GM19468 (cell line): Measurements from ENCODE around the gene ARAP3.
A peak's percentile ranks its signal among the peaks of the same experiment; 100 is the strongest.

Source experiments
- ATAC-seq: cut with Tn5 transposase; IDR thresholded peaks from one replicate; pipeline ENCODE4 v1.9.1; 2021; ENCODE audit warnings: mild to moderate bottlenecking, moderate library complexity, moderate number of reproducible peaks; ENCODE audit not compliant: unreplicated experiment; ENCODE audit errors: extremely low read depth

Gene ARAP3

DNA sequence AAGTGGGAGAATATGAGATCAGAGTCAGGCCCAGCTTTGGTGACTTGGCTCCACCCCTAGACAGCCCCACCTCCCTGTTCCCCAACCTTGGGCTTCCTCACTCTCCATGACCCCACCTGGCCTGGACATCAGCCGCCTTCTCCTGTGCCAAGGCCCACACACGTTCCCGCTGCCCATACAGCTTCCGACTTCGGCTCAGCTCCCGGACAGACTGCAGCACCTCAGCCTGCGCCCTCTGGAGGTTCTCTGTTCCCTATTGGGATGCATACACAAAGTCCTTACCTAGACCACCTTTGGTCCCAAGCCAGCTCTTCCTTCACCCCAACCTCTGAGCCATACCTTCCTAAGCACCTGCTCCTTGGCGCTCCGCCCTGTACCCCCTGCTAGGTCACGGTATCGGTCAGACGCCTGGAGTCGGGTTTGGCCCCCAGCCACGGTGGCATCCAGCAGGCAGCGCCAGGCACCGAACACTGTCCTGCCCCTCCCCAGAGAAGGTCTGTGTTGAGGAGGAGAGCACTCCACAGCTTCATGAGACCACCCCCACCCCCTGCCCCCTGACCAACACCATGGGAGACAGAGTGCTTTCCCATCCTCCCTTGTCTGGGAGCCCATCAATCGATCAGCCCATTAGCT, 32.9 kb downstream of the ARAP3 start:
- ATAC-seq: no peak

DNA sequence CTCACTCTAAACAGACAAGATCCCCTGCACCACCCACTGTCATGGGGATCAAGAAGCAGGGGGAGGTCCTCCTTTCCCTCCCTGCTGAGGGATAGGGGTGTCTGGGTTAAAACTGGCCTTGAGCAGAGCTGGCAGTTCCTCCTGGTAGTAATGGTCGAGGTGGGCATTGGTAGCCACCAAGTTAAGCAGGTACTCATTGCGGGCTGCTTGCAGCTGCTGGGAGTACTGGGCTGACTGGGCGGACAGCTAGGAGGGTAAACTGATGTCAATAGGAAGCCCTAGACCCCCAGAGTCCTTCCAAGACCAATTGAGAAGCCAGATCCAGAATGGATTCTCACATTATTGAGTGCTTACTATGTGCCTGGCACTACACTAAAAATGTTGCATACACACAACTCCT, 34.2 kb downstream of the ARAP3 start:
- ATAC-seq: no peak

DNA sequence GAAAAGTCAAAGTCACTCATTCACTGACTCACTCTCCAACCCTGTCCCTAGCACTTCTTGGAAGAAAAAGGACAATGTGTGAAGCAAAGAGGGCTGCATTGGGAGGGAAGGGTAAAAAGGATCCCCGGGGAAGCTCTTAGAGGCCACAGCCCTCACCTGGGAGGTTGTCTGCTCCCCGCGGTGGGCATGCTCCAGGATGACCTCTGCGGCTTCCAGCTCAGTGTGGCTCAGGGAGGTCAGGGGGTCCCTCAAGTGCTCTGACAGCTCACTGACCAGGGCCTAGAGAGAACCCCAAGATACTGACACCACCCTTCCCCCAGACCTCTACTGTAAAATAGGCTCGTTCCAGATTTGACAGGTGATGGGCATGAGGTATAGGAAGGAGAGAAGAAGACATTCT, 34.8 kb downstream of the ARAP3 start:
- ATAC-seq: no peak

DNA sequence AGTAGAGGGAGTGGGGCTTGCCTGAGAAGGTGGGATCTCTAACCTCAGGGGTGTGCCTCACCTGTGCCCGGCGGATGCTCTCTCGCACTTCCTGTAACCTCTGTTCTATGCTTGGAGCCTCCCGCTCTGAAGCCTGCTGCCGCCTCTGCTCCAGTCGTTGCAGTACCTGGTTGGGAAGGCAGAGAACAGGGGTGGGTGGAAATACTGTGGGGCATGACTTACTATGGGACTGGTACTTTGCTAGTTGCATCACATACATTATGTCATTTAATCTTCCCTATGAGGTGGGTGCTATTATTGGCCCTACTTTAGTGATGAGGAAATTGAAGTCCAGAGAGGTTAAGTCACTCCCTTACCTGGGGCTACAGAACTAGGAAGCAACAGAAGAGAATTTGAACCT, 36.0 kb downstream of the ARAP3 start:
- ATAC-seq: no peak

DNA sequence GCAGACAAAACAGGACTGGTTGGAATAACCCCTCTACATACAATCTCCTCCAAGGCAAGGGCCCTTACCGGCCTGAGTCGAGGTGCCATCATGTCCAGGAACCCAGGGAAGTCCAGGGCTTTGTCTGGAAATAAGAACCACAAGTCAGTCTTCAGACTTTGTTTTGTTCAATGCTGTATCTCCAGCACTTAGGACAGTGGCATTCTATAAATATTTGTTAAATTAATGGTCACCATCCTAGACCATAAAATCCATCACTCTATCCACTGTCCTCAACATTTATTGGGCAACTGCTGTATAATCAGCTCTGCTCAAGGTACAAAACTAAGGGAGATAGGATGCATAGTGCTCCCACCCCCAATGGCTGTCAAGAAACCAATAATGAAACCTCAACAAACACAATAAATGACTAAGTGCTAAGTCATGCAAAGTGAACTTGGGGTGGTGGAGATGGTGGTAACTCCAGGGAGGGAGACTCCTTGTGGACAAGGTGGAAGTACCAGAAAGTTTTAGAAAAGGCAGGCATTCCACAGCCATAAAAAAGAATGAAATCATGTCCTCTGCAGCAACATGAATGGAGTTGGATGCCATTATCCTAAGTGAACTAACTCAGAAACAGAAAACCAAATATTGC, 40.3 kb downstream of the ARAP3 start:
- ATAC-seq: peak; percentile 34

DNA sequence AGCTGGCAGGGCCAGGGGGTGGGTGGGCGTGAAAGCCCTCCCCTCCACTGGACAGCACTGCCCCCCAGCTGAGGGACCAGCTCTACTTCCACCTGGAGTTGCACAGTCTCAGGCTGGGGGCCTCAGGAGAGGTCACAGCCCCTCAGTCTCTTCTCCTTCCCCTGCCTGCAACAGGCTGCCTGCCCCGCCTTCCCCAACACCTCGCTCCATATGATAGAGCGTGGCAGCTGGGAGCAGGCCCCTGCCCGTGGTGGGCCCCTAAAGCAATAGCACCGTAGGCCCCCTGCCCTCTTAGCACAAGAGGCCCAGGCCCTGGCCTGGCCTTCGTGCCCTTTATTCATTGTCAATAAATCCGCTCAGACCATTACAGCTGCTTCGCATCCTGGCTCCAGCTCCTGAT, 41.3 kb downstream of the ARAP3 start:
- ATAC-seq: no peak

DNA sequence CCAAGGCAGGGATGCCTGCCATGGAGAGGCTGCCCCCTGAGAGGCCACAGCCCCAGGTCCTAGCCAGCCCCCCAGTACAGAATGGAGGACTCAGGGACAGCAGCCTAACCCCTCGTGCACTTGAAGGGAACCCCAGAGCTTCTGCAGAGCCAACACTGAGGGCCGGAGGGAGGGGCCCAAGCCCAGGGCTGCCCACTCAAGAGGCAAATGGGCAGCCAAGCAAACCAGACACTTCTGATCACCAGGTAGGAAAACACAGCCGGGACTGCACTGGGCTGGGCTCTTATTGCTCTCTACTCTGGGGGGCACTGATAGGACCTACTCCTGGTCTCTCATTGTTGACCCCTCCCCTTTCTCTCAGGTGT, 42.0 kb downstream of the ARAP3 start:
- ATAC-seq: no peak

DNA sequence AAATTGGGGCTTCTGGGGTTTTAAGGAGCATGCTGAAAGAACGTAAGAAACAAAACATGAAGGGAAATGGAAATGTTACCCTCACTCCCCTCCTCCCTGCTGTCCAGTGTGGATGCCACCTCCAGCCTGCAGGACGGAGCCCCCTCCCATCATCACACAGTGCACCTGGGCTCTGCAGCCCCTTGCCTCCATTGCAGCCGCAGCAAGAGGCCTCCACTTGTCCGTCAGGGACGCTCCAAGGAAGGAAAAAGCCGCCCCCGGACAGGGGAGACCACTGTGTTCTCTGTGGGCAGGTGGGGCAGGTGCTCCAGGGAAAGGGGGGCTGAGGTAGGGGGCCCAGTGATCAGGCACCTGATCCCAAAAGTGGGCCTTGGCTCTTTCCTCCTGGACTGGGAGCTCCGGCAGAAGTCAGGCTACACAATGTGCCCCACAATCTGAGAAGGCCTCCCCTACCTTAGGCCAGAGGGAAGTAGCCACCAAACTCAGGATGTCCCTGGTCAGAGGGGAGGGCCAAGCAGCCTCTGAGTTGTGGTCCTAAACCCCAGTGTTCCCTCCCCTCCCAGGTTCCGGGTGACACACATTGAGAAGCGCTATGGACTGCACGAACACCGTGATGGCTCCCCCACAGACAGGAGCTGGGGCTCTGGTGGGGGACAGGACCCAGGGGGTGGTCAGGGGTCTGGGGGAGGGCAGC, 42.5 kb downstream of the ARAP3 start:
- no peak for ATAC-seq

DNA sequence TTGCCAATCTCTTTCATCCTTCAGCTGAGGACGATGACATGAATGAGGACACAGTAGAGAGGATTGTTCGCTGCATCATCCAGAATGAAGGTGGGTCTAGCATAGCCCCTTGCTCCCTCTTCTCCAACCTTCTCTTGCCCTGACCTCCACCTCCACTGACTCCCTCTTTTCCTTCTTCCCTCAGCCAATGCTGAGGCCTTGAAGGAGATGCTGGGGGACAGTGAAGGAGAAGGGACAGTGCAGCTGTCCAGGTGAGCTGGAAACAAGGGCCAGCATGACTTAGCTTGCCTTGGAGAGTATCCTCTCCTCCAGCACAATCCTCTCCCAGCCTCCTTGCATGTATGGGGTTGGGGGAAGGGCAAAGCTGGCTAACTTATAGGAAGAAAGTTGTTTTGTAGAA, 43.3 kb downstream of the ARAP3 start:
- ATAC-seq: no peak

DNA sequence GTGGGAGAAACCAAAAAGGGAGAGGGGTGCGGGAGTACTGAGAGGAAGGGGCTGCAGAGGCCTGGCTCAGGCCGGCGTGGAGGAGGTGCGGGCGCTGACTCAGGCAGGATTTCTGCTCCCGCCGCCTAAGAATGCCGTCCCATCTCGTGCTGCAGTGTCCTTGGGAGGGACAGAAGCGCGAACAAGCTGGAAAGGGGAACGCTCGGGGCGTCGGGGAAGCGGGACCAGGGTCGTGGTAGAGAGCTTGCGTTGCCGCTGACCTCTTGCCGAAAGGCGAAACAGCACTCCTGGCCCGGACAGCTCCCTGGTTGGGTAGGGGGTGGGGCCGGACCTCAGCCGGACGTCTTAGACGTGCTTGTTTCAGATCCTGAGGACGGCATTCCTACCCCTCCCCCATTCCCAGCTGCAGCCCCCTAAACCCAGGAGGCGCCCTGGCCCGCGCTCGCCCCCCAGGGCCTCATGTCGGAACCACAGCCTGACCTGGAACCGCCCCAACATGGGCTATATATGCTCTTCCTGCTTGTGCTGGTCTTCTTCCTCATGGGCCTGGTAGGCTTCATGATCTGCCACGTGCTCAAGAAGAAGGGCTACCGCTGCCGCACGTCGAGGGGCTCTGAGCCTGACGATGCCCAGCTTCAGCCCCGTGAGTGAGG, 44.1 kb downstream of the ARAP3 start:
- ATAC-seq: no peak

DNA sequence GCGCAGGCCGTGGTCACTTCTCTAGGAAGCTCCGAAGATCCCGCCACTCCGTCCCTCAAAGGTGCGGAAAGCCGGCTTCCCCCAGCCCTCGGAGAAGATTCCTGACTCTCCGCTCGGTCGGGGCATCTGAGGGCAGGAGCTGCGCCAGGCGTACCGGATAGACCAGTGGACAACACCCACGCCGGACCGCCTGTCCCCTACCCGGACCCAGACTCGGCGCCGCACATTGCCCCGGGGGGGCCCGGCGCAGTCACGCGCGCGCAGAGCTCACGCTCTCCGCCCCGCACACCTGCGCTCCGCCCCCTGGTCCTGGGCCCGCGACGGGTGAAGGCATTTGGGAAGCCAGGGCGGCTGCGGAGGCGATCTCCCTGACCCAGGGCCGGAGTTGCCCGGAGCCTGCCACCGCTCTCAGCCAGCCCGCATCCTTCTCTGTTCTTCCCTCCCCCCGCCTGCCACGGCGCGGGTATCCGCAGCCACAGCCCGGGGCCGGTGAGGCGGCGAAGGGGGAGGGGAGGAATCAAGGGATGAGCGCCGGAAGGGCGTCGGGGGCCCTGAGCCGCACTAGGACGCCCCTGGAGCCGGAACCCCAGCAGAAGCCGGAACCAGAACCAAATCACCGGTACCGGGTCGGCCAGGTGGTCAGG, 44.8 kb downstream of the ARAP3 start:
- ATAC-seq: no peak

DNA sequence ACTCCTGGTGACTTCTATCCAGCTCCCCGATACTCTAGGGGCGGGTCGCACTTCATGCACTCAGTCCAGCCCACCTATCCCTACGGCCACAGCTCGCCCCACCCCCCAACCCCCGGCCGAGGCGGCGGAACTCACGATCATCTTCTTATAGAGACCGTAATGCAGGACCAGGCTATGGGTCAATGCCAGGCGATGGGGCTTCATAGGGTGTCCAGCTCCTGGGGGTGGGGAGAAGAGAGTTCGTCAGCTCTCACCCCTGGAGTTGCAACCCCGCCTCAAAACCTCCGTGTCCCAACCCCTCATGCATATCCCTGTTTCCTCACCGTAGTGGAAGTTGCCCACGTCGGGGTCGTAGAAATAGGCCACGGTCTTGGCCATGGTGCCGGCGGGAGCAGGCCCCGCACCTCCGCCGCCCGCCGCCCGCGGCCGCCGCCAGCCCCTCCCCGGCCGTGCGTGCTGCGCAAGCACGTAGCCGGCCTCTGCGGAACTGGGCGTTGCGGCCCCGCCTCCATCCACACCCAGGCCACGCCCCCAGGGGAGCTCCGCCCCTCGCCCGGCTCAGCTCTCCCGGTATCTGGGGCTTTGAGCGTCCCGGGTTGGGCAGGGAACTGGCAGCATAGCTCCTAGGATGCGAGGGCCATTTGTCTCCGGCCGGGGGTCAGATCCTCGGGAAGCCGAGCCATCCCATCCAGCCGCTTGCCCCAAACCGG, 45.5 kb downstream of the ARAP3 start, which contains the start of the genes HDAC3 and RELL2:
TSS of gene HDAC3 (minus strand) at position 437 of the 710 bp plus-strand sequence. CDS start at position 378, 59 bp downstream.
TSS of gene RELL2 (plus strand) at position 585 of the 710 bp plus-strand sequence. CDS start 1,229 bp downstream, outside the sequence.
- peak; percentile 57 for ATAC-seq

DNA sequence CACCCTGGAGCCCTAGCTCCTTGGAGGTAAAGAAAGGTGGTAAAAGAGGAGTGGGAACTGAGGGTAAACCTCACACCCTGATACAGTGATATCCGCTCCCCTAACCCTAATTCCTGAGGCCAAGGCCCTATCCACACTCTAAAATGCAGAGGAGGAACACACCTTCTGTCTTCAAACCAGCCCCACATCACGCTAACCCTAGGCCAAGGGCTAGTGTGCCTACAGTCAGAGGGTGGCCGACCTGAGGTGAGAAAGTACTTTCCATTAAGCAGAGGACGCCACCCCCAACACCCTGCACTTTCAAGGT, 46.0 kb downstream of the ARAP3 start:
- ATAC-seq: no peak

DNA sequence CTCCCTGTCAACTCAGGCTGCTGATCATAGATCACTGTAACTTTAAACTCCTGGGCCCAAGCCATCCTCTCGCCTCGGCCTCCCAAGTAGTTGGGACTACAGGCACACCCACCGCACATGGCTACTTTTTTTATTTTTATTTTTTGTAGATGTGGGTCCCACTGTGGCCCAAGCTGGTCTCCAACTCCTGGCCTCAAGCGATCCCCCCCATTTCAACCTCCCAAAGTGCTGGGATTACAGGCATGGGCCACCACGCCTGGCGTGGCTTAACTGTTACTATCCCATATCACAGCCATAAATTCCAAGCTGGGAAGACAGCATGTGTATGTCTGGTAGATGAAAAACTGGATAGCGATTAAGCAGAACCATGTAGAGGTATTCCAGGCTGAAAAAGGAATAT, 46.4 kb downstream of the ARAP3 start:
- ATAC-seq: no peak

DNA sequence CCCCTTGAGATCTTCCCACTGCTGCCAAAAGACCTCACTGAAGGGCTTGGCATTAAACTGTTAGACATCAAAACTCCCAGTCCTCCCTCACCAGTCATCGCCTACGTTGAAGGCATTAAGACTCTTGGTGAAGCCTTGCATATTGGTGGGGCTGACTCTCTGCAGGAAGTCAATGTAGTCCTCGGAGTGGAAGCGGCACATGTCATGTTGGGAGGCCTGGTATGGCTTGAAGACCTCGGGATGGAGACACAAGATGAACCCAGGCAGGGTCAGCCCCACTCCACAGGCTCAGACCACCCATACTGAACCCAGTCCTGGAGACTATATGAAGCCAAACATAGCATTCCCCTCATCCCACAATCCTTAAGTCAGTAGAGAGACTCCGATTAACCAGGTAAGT, 47.3 kb downstream of the ARAP3 start:
- no peak for ATAC-seq

DNA sequence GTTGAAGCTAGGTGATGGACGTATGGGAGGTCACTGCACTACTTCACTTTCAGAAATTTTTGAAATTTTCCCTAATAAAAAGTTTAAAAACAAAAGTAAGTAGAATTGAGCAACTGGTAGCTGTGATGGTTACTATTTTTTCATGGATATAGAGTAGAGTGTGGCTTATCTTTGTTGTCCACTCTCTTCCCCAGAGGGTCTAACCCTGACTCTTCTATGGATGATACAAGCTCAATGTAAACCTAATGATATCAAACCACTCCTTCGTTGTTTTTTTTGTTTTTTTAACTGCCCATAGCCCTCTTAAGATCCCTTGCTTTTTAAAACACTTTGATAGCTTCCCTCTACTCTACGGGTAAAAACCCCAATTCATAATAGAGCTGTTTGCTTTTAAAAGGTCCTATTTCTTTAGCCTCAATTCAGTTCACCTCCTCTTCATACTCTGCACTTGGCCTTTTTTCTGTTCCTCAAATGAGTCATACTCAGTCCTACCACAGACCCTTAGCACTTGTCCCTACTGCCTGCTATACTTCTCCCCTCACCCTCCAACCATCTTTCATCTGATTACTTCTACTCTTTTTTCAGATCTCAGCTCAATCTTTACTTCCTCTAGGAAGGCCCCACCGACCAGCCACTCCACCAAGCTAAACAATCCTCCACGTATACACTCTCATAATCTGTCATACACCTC, 48.0 kb downstream of the ARAP3 start:
- peak; percentile 66 for ATAC-seq

DNA sequence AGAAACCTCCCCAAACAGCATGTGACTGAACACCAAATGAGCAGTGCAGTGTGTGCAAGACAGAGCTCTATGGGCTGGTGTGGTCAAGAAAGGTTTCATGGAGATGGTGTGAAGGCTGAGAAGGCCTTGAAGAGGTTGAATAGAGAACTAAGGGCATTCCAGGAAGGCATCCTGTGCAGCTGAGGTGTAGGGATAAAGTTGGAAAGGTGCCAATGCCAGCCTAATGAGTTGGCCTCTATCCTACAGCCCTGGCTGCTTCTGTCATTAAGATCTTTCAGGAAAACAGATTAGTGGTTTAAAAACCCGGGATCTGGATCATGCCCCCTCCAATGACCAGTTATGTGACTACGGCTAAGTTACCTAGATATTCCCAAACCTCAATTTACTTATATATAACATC, 49.4 kb downstream of the ARAP3 start:
- no peak for ATAC-seq

DNA sequence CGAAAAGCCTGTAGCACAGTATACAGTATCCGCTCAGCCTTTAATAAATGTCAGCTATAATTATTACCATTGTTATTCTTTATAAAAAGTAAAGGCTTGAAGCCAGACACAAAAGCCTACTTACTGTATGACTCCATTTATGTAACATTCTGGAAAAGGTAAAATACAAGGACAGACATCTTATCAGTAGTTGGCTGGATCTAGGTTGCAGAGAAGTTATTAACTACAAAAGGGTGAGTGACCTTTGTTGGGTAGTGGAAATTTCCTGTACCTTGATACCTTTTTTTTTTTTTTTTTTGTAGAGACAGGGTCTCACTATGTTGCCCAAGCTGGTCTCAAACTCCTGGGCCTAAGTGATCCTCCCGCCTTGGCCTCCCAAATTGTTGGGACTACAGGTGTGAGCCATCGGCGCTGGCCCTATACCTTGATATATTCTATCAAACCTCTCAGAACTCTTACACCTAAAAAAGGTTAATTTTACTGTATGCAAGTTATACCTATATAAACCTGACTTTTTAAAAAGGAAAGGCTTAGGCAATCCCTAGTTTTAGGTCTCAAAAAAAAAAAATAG, 51.4 kb downstream of the ARAP3 start:
- ATAC-seq: no peak

DNA sequence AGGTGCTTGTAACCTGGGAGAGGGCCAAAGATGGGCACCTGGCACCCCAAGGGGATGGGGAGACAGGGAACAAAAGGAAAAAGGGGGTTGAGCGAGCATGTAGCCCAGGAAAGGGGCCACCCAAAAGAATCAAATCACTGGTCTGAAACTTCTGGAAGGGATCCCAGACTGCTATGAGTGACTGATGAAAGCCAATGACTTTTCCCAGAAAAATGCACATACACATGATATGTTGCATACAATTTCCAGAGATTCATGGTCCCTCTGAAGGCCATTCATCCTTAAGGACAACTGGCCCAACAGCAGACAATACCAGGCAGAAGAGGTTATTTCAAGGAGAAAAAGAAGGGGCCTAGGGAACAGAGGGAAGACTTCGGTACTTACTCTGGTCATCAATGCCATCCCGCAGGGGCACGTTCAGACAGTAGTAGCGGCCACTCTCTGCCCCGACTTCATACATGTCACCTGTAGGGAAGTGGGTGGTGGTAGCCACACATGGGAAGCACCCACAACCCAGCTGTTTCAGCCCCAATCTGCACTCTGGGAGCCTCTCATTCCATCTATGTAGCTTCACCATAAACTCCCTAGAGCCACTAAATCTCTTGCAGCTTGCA, 53.7 kb downstream of the ARAP3 start:
- no peak for ATAC-seq
